HepG2 (cell line): ENCODE measurements around the gene RBCK1. TPM values are rescaled to one million over a fixed set of nuclear protein-coding genes. Genes with fewer than 3 reads are reported as not detected.

Experiments
- ATRX ChIP-seq: sonication (generic); formaldehyde crosslinking; IDR thresholded peaks from 2 replicates; pipeline ENCODE4 v1.4.0; 2020; ENCODE audit warnings: missing genetic modification reagents, borderline replicate concordance
- ETV6 ChIP-seq: sonication (generic); formaldehyde crosslinking; conservative IDR thresholded peaks from 2 replicates; pipeline ENCODE4 v1.4.0; 2020; ENCODE audit warnings: missing genetic modification reagents
- HNRNPH1 ChIP-seq: fragments of 200-400 bp; formaldehyde crosslinking; optimal IDR thresholded peaks from 2 replicates; pipeline ENCODE3; 2017; ENCODE audit warnings: mild to moderate bottlenecking, low read depth, low read length
- KLF16 ChIP-seq, 2 experiments: sonication (generic) in 1 of 2; formaldehyde crosslinking in 1 of 2; IDR thresholded peaks; 2 replicates each; pipeline versions ENCODE4 v1.6.1 to v1.8.0; 2016 to 2023; ENCODE audit warnings: missing genetic modification reagents in 2 of 2, missing compliant biosample characterization in 1 of 2
- MAX ChIP-seq: IDR thresholded peaks from 2 replicates; pipeline ENCODE4 v1.6.1; 2012; ENCODE audit warnings: inconsistent platforms
- PBX3 ChIP-seq: sonication (generic); formaldehyde crosslinking; IDR thresholded peaks from 2 replicates; pipeline ENCODE4 v1.8.1; 2023; ENCODE audit warnings: missing genetic modification reagents, inconsistent platforms, borderline replicate concordance
- POGK ChIP-seq: sonication (generic); formaldehyde crosslinking; conservative IDR thresholded peaks from 2 replicates; pipeline ENCODE4 v1.8.0; 2022; ENCODE audit warnings: mild to moderate bottlenecking, moderate library complexity, missing genetic modification reagents
- POGZ ChIP-seq: sonication (generic); formaldehyde crosslinking; IDR thresholded peaks from 2 replicates; pipeline ENCODE4 v1.4.0; 2020; ENCODE audit warnings: mild to moderate bottlenecking, missing genetic modification reagents
- SALL1 ChIP-seq: sonication (generic); formaldehyde crosslinking; IDR thresholded peaks from 2 replicates; pipeline ENCODE4 v1.8.0; 2022; ENCODE audit warnings: mild to moderate bottlenecking, missing genetic modification reagents
- SETDB1 ChIP-seq: sonication (generic); formaldehyde crosslinking; IDR thresholded peaks from 2 replicates; pipeline ENCODE4 v1.5.1; 2020; ENCODE audit warnings: missing genetic modification reagents, mild to moderate bottlenecking, borderline replicate concordance
- SMAD9 ChIP-seq: sonication (generic); formaldehyde crosslinking; IDR thresholded peaks from 2 replicates; pipeline ENCODE4 v1.5.1; 2020; ENCODE audit warnings: mild to moderate bottlenecking, missing genetic modification reagents
- TGIF2 ChIP-seq: IDR thresholded peaks from 2 replicates; pipeline ENCODE4 v1.6.1; 2016; ENCODE audit warnings: control low read depth, missing compliant biosample characterization
- ZBTB46 ChIP-seq: sonication (generic); formaldehyde crosslinking; IDR thresholded peaks from 2 replicates; pipeline ENCODE4 v1.4.0; 2020; ENCODE audit warnings: mild to moderate bottlenecking, missing genetic modification reagents, borderline replicate concordance
- ZFX ChIP-seq: sonication (generic); formaldehyde crosslinking; IDR thresholded peaks from 2 replicates; pipeline ENCODE4 v1.4.0; 2020; ENCODE audit warnings: mild to moderate bottlenecking, low read depth, missing genetic modification reagents, moderate library complexity
- ZIK1 ChIP-seq: sonication (generic); formaldehyde crosslinking; IDR thresholded peaks from 2 replicates; pipeline ENCODE4 v1.5.0; 2020; ENCODE audit warnings: mild to moderate bottlenecking, low read depth, missing genetic modification reagents, borderline replicate concordance
- ZNF20 ChIP-seq: sonication (generic); formaldehyde crosslinking; IDR thresholded peaks from 2 replicates; pipeline ENCODE4 v1.4.0; 2020; ENCODE audit warnings: mild to moderate bottlenecking, moderate library complexity, missing genetic modification reagents
- ZNF235 ChIP-seq: sonication (generic); formaldehyde crosslinking; IDR thresholded peaks from 2 replicates; pipeline ENCODE4 v1.8.1; 2023; ENCODE audit warnings: mild to moderate bottlenecking, missing genetic modification reagents, borderline replicate concordance
- ZNF260 ChIP-seq: sonication (generic); formaldehyde crosslinking; IDR thresholded peaks from 2 replicates; pipeline ENCODE4 v1.4.0; 2020; ENCODE audit warnings: missing genetic modification reagents, low read depth, mild to moderate bottlenecking, borderline replicate concordance
- ZNF281 ChIP-seq: sonication (generic); formaldehyde crosslinking; IDR thresholded peaks from 2 replicates; pipeline ENCODE4 v1.4.0; 2020; ENCODE audit warnings: missing genetic modification reagents, borderline replicate concordance
- ZNF772 ChIP-seq: sonication (generic); formaldehyde crosslinking; IDR thresholded peaks from 2 replicates; pipeline ENCODE4 v1.5.0; 2020; ENCODE audit warnings: mild to moderate bottlenecking, missing genetic modification reagents
- ZNF777 ChIP-seq: sonication (generic); formaldehyde crosslinking; IDR thresholded peaks from 2 replicates; pipeline ENCODE4 v1.4.0; 2020; ENCODE audit warnings: missing genetic modification reagents
- ZNF816 ChIP-seq: sonication (generic); formaldehyde crosslinking; IDR thresholded peaks from 2 replicates; pipeline ENCODE4 v1.8.0; 2022; ENCODE audit warnings: missing genetic modification reagents, mild to moderate bottlenecking, borderline replicate concordance
- polyA plus RNA-seq, 8 experiments: library from polyadenylated mRNA; depleted of rRNA in 3 of 8; stranded (reverse) in 7 of 8; unstranded in 1 of 8; fragments of >200 nt; fragmentation: Illumina TruSeq in 4 of 8; extraction: Trizol in 4 of 8; gene quantifications; 2 replicates each; pipeline versions ENCODE4 v1.2.1 to v1.2.3, GENCODE V29; 2011 to 2016; ENCODE audit warnings: low read depth in 4 of 8, missing spikeins in 1 of 8, mixed read lengths in 1 of 8; ENCODE audit not compliant: insufficient read depth in 1 of 8
- total RNA-seq, 5 experiments: library from RNA; depleted of rRNA; stranded (reverse); fragments of >200 nt; fragmentation: Illumina TruSeq; extraction: Trizol; gene quantifications; 2 replicates each; pipeline ENCODE4 v1.2.3, GENCODE V29; 2016; ENCODE audit warnings: low read depth in 1 of 5

RBCK1 gene
- total and polyA plus RNA-seq, 2 of the 13 experiments (the other 11 are each of a cell fraction or from before 2014, with no cell fraction given), result 149 to 215 TPM

GRCh38 chr20:363319-364078 lies 44.6 kb upstream of the RBCK1 start (continued):
- TF ChIP-seq ZNF281 (CRISPR knock-in tag), result no peak
- no peak for TF ChIP-seq POGK (CRISPR knock-in tag)
- TF ChIP-seq SMAD9, result no peak
- 0 out of 2 replicates have a peak, but pooled peaks have one; percentile 36 for TF ChIP-seq SALL1 (CRISPR knock-in tag)
- TF ChIP-seq ZNF235 (CRISPR knock-in tag), result no peak
- TF ChIP-seq ZNF772 (CRISPR knock-in tag), result 0 out of 2 replicates have a peak, but pooled peaks have one; percentile 43
- TF ChIP-seq ATRX, result no peak
- no peak for TF ChIP-seq PBX3
- TF ChIP-seq KLF16 (CRISPR knock-in tag; IDR thresholded peaks at IDR 0.05), result no peak
- TF ChIP-seq HNRNPH1, result no peak
- TF ChIP-seq ZFX (CRISPR knock-in tag), result no peak
- TF ChIP-seq ZBTB46 (CRISPR knock-in tag), result no peak
- no peak for TF ChIP-seq ZNF777 (CRISPR knock-in tag)
- TF ChIP-seq ZNF20 (CRISPR knock-in tag), result no peak
- no peak for TF ChIP-seq ZNF260 (CRISPR knock-in tag)
- TF ChIP-seq ZIK1 (CRISPR knock-in tag), result no peak
- TF ChIP-seq TGIF2 (CRISPR knock-in tag), result 0 out of 2 replicates have a peak, but pooled peaks have one; percentile 59
- TF ChIP-seq MAX, result 0 out of 2 replicates have a peak, but pooled peaks have one; percentile 15
- no peak for TF ChIP-seq ETV6 (CRISPR knock-in tag)
- TF ChIP-seq SETDB1 (CRISPR knock-in tag), result no peak
- TF ChIP-seq POGZ, result no peak
- no peak for TF ChIP-seq ZNF816 (CRISPR knock-in tag)
